Natural killer cell (primary cell): ENCODE data around the gene TUFT1. TPM values are rescaled to one million over a fixed set of nuclear protein-coding genes. Genes with fewer than 3 reads are reported as not detected.

Experiments used
- ATAC-seq, 3 donors: fragments of 150-1000 bp in 2 of 3; fragments of 200-7000 bp in 1 of 3; cut with Tn5 transposase; 1 replicate in 1 of 3; 2 replicates in 2 of 3; pipeline ENCODE4 v1.10.0; 2021; ENCODE audit warnings: mild to moderate bottlenecking in 2 of 3, moderate library complexity in 2 of 3
- DNase-seq, 2 donors: peaks; one replicate each; pipeline versions ENCODE4 v3.0.0 to v3.0.0-alpha.2; 2013 to 2021; ENCODE audit warnings: mixed read lengths in 1 of 2
- H3K27ac ChIP-seq: one replicate; pipeline ENCODE4 v1.5.1; 2013; ENCODE audit warnings: mild to moderate bottlenecking, low read length
- H3K27me3 ChIP-seq: one replicate; pipeline ENCODE4 v1.6.1; 2013; ENCODE audit warnings: low read length; ENCODE audit not compliant: control insufficient read depth, insufficient read depth
- H3K36me3 ChIP-seq: one replicate; pipeline ENCODE4 v1.6.1; 2013; ENCODE audit warnings: low read length; ENCODE audit not compliant: control insufficient read depth, insufficient read depth
- H3K4me1 ChIP-seq: one replicate; pipeline ENCODE4 v1.6.1; 2013; ENCODE audit warnings: low read length; ENCODE audit not compliant: control insufficient read depth, insufficient read depth
- H3K4me3 ChIP-seq: one replicate; pipeline ENCODE4 v1.5.1; 2013; ENCODE audit warnings: low read length
- H3K9me3 ChIP-seq: one replicate; pipeline ENCODE4 v1.6.1; 2013; ENCODE audit warnings: low read length; ENCODE audit not compliant: control insufficient read depth, insufficient read depth
- H3K27ac Mint-ChIP-seq, 2 donors: one replicate each; pipeline ENCODE4 v1.8.0; 2022; ENCODE audit warnings: mild to moderate bottlenecking in 2 of 2, mixed read lengths in 2 of 2, moderate library complexity in 1 of 2
- H3K27me3 Mint-ChIP-seq, 2 donors: one replicate each; pipeline ENCODE4 v1.8.0; 2022; ENCODE audit warnings: low read depth in 2 of 2, mixed read lengths in 2 of 2
- H3K36me3 Mint-ChIP-seq: one replicate; pipeline ENCODE4 v1.8.0; 2022; ENCODE audit warnings: mixed read lengths
- H3K4me1 Mint-ChIP-seq, 2 donors: one replicate each; pipeline ENCODE4 v1.8.0; 2022; ENCODE audit warnings: mixed read lengths in 2 of 2
- H3K4me3 Mint-ChIP-seq: one replicate; pipeline ENCODE4 v1.8.0; 2022; ENCODE audit warnings: mild to moderate bottlenecking, moderate library complexity, mixed read lengths
- H3K9me3 Mint-ChIP-seq, 2 donors: one replicate each; pipeline ENCODE4 v1.8.0; 2022; ENCODE audit warnings: mixed read lengths in 2 of 2
- WGBS: methylation state at CpG from one replicate; pipeline ENCODE4 v1.1.7; 2013; ENCODE audit warnings: missing lambda C conversion rate; ENCODE audit not compliant: insufficient coverage; 5-methylcytosine and 5-hydroxymethylcytosine counted together
- intact Hi-C: fragments of 100-400 bp; cut with micrococcal nuclease; formaldehyde crosslinking; loops from one replicate; pipeline ENCODE4 v1.14.2; 2022
- total RNA-seq, 4 donors: library from RNA; stranded (reverse); fragments of 120-200 nt in 1 of 4; gene quantifications; one replicate each; pipeline versions ENCODE4 v1.2.3 to v1.2.4, GENCODE V29; 2013 to 2022
- TF ChIP-seq, protein P1 (sequence below): fragments of 200-600 bp; IDR thresholded peaks from one replicate; pipeline ENCODE4 v1.8.0; 2022; ENCODE audit warnings: antibody characterized with exemption

TUFT1 gene
- total RNA-seq, 3 donors from 2014 or later (not counting 1 experiment from before 2014, with no cell fraction given): 4.6 to 7.2 (median 5.0) TPM

DNA sequence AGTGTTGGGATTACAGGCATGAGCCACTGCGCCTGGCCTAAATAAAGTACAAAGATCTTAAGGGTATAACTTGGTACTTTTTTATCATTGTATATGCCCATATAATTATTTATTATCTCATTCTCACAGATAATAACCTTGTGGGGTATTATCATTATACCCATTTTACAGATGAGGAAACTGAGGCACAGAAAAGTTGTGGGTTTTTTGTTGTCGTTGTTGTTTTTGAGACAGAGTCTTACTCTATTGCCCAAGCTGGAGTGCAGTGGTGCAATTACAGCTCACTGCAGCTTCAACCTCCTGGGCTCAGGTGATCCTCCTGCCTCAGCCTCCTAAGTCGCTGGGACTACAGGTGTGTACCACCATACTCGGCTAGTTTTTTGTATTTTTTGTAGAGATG lies 24.8 kb upstream of the TUFT1 start:
- H3K27me3 ChIP-seq: no peaks in the 10 kb centered on the region
- no peak overlapping the region for H3K27ac ChIP-seq
- H3K4me3 Mint-ChIP-seq: no peak overlapping the region
- H3K36me3 ChIP-seq: no peaks in the 10 kb centered on the region
- no peaks in the 10 kb centered on the region for H3K9me3 Mint-ChIP-seq
- ATAC-seq (no peak), DNase-seq (no peak)
- TF ChIP-seq, protein P1, sequence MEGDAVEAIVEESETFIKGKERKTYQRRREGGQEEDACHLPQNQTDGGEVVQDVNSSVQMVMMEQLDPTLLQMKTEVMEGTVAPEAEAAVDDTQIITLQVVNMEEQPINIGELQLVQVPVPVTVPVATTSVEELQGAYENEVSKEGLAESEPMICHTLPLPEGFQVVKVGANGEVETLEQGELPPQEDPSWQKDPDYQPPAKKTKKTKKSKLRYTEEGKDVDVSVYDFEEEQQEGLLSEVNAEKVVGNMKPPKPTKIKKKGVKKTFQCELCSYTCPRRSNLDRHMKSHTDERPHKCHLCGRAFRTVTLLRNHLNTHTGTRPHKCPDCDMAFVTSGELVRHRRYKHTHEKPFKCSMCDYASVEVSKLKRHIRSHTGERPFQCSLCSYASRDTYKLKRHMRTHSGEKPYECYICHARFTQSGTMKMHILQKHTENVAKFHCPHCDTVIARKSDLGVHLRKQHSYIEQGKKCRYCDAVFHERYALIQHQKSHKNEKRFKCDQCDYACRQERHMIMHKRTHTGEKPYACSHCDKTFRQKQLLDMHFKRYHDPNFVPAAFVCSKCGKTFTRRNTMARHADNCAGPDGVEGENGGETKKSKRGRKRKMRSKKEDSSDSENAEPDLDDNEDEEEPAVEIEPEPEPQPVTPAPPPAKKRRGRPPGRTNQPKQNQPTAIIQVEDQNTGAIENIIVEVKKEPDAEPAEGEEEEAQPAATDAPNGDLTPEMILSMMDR: no peak
- peaks cover 22% of the 10 kb centered on the region for H3K4me1 ChIP-seq
- no peaks in the 10 kb centered on the region for H3K9me3 ChIP-seq
- no peak overlapping the region for H3K27ac Mint-ChIP-seq
- peaks cover 0 to 6% of the 10 kb centered on the region in 2 donors for H3K27me3 Mint-ChIP-seq
- 84% methylated on average over 3 of the region's 4 CpGs for WGBS
- intact Hi-C loops: no loop called here
- H3K4me1 Mint-ChIP-seq: peaks cover 7 to 18% of the 10 kb centered on the region in 2 donors
- no peak overlapping the region for H3K4me3 ChIP-seq
- H3K36me3 Mint-ChIP-seq: no peaks in the 10 kb centered on the region

DNA sequence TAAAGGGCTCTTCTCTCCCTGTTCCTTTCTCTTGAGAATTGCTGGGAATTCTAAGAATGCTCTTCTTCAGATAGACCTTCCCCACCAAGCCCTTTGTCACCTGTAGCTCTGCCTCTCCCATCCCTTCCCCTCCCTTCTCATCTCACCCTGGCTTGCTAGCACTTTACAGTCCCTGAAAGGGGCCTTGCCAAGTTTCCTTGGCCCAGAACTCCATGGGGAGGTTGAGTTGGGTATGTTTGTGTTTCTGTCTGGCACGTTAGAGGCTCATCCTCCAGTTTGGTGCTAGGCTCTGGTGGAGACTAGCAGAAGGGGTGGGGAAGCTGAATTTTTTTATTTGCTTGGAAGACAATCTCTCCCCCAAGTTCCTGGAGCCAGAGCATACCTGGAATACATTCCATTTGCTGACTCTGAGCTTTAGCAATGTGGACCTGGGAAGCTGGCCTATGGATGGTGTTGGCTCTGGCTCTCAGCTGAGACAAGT lies 24.0 kb upstream of the TUFT1 start:
- DNase-seq: no peak
- WGBS: 78% methylated on average over 1 of the region's 1 CpG

DNA sequence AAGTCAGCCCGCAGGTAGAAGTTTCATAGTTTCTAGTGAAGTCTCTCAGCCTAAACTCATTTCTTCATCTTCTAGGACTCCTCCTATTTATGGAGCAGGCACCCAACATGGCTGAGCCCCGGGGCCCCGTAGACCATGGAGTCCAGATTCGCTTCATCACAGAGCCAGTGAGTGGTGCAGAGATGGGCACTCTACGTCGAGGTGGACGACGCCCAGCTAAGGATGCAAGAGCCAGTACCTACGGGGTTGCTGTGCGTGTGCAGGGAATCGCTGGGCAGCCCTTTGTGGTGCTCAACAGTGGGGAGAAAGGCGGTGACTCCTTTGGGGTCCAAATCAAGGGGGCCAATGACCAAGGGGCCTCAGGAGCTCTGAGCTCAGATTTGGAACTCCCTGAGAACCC lies 21.7 kb upstream of the TUFT1 start:
- Histone ChIP-seq H3K9me3 (no peaks in the 10 kb centered on the region), H3K4me1 (no peaks in the 10 kb centered on the region), H3K27ac (no peak overlapping the region), H3K36me3 (no peaks in the 10 kb centered on the region), H3K27me3 (no peaks in the 10 kb centered on the region), H3K4me3 (no peak overlapping the region)
- peaks cover 0 to 4% of the 10 kb centered on the region in 2 donors for H3K27me3 Mint-ChIP-seq
- DNase-seq (no peak), ATAC-seq (no peak)
- TF ChIP-seq, protein P1: no peak
- H3K36me3 Mint-ChIP-seq: no peaks in the 10 kb centered on the region
- H3K4me1 Mint-ChIP-seq: peaks cover 0 to 6% of the 10 kb centered on the region in 2 donors
- no peaks in the 10 kb centered on the region for H3K9me3 Mint-ChIP-seq
- 96% methylated on average over 12 of the region's 12 CpGs for WGBS
- no peak overlapping the region for H3K4me3 Mint-ChIP-seq
- intact Hi-C loops: no loop called here
- H3K27ac Mint-ChIP-seq: no peak overlapping the region

More for the DNA sequence above, 24.0 kb upstream of the TUFT1 start:
- intact Hi-C loops: no loop called here
- ATAC-seq: no peak
- H3K27ac Mint-ChIP-seq: no peak overlapping the region
- H3K27me3 Mint-ChIP-seq: peaks cover 0 to 6% of the 10 kb centered on the region in 2 donors
- H3K4me3 Mint-ChIP-seq: no peak overlapping the region
- H3K4me1 ChIP-seq: peaks cover 16% of the 10 kb centered on the region
- TF ChIP-seq, protein P1: no peak
- H3K4me1 Mint-ChIP-seq: peaks cover 0 to 11% of the 10 kb centered on the region in 2 donors
- H3K36me3 Mint-ChIP-seq: no peaks in the 10 kb centered on the region
- no peaks in the 10 kb centered on the region for H3K9me3 ChIP-seq
- H3K9me3 Mint-ChIP-seq: no peaks in the 10 kb centered on the region
- no peak overlapping the region for H3K27ac ChIP-seq
- no peak overlapping the region for H3K4me3 ChIP-seq
- no peaks in the 10 kb centered on the region for H3K36me3 ChIP-seq
- no peaks in the 10 kb centered on the region for H3K27me3 ChIP-seq

DNA sequence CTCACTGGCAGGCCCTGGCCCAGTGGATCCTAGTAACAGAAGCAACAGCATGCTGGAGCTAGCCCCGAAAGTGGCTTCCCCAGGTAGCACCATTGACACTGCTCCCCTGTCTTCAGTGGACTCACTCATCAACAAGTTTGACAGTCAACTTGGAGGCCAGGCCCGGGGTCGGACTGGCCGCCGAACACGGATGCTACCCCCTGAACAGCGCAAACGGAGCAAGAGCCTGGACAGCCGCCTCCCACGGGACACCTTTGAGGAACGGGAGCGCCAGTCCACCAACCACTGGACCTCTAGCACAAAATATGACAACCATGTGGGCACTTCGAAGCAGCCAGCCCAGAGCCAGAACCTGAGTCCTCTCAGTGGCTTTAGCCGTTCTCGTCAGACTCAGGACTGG lies 21.2 kb upstream of the TUFT1 start:
- no peaks in the 10 kb centered on the region for H3K9me3 ChIP-seq
- TF ChIP-seq, protein P1: no peak
- Mint-ChIP-seq H3K4me3 (no peak overlapping the region), H3K9me3 (no peaks in the 10 kb centered on the region), H3K4me1 (peaks cover 0 to under 1% of the 10 kb centered on the region in 2 donors), H3K36me3 (no peaks in the 10 kb centered on the region), H3K27ac (no peak overlapping the region), H3K27me3 (peaks cover 0 to 3% of the 10 kb centered on the region in 2 donors)
- H3K27me3 ChIP-seq: no peaks in the 10 kb centered on the region
- WGBS: 92% methylated on average over 15 of the region's 15 CpGs
- intact Hi-C loops: no loop called here
- H3K36me3 ChIP-seq: no peaks in the 10 kb centered on the region
- no peaks in the 10 kb centered on the region for H3K4me1 ChIP-seq
- H3K27ac ChIP-seq: no peak overlapping the region
- DNase-seq: no peak
- no peak overlapping the region for H3K4me3 ChIP-seq
- no peak for ATAC-seq
